GM19240 (cell line): Measurements from ENCODE around the gene TCP11X1.
"Not testable (repeated sequence)": the region's sequence is repeated elsewhere in the genome, so short reads cannot be mapped to it uniquely, and the experiment has no call there.

Experiments used
- DNase-seq: peaks from one replicate; pipeline ENCODE4 v3.0.0; 2011; ENCODE audit warnings: low spot score; ENCODE audit not compliant: insufficient read length

TCP11X1 gene

DNA sequence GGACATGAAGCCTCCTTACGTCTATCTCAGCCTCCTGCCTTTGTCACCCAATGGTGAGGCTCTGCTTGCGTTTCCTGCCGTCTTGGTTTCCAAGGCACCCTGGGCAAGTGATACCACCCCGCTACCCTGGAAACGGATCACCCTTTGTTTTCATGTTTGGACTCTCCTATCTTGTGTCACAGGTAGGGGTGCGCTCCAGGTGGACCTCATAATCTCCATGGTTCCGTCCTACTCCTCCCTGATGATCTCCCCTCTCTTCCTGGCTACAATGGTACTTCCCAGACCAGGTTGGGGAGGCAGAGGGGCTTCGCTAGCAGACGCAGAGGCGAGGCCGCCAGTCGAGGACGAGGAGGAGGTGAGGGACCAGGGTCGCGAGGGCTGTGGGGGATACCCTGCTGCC, at the start of gene TCP11X1:
Gene TCP11X1, plus strand, starts transcription at position 316 of the 400 bp plus-strand sequence.
- not testable (repeated sequence) for DNase-seq

DNA sequence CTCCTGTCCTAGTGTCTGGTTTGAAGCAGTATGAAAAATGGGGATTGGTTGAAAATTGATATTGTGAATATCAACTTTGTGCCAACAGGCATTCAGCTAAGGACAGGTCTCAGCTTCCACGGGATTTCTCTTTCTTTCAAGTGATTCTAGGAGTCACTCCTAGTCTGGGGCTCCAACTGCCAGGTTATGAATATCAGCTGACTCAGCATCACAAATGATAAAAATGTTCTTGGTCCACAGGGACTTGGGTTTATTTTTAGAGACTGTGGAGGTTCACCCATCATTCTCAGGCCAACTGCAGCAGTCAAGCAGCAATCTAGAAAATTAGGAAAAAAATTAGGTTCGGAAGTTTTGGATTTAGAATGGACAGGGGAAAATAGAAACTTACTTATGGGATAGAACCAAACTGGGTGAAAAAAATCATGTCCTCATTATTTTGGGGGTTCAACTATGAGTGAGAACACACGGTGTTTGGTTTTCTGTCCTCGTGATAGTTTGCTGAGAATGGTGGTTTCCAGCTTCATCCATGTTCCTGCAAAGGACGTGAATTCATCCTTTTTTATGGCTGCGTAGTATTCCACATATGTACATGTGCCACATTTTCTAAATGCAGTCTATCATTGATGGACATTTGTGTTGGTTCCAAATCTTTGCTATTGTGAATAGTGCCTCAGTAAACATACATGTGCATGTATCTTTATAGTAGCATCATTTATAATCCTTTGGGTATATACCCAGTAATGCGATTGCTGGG, 29.0 kb upstream of the TCP11X1 start:
- DNase-seq: no peak

DNA sequence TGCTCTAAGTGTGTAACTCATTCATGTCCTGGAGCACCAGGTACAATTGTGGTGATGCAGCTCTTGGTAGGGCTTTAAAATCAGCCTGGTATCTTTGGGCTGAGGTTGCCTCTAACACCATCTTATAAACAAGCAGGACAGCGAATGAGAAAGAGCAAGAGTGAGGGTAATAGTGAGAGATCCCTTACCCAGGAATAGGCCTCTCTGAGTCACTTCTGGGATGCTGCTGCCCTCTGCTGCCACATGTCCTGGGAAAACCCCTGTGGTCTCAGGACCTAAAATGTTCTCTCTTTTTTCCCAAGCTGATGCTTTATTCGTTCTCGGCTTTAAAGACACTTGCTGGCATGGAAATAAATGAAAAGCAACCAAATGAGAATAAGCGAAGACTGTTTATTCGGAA, 7.2 kb upstream of the TCP11X1 start:
- DNase-seq: not testable (repeated sequence)

DNA sequence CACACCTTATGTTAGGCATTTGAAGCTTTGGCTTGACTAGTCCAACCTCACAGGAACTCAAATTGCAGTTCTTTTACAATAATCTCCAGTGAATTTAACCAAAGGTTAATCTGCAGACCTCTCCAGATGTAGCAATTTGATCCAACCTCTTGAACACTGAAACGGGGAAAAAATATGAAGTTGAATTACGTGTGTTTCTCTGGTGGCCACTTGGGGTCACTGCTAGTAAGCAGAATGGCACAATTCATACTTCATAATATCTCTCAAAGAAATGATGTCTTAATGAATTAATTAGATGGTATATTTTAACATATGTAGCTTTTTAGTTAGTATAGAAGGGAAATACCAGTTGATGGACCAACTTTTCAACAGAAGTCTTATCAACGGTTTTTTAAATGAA, 1.4 kb downstream of the TCP11X1 start:
- not testable (repeated sequence) for DNase-seq

DNA sequence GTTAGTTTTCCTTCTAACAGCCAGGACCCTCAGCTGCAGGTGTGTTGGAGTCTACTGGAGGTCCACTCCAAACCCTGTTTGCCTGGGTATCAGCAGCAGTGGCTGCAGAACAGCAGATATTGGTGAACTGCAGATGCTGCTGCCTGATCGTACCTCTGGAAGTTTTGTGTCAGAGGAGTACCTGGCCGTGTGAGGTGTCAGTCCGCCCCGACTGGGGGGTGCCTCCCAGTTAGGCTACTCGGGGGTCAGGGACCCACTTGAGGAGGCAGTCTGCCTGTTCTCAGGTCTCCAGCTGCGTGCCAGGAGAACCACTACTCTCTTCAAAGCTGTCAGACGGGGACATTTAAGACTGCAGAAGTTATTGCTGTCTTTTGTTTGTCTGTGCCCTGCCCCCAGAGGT, 20.6 kb downstream of the TCP11X1 start:
- DNase-seq: not testable (repeated sequence)

DNA sequence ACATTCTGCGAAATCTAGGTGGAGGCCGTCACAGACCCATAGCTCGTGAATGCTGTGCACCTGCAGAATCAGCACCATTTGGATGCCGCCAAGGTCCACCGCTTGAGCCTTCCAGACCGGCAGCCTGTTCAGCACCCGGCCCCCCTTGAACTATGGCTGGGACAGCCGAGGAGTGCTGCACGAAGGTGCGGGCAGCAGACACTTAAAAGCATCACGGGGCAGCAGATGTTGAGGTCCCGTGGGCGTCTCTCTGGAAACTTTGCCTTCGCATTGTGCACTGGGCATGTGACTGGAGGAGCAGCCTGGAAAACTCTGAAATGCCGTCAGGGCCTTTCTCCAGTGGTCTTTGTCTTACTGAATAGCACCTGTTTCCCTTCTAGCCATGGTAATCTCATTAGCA, 25.2 kb downstream of the TCP11X1 start:
- not testable (repeated sequence) for DNase-seq

DNA sequence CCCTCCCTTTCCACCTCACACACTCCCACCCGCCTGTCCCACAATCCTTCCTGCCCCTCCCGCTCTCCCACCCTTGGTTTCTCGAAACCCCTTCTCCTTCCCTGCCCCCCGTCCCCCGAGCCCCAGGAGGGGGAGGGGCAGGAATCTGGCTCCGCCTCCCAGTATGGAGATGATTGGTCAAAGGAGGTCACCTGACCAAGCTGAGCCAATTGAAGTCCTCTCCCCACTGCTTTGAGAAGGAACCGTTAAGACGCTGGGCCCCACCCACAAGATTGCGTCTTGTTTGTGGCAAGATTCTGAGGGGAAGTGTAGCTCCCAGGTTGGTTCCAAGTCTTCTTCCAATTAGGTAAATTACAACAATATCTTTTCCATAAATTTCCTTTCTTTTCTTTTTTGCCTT, 31.8 kb downstream of the TCP11X1 start, which contains the start of gene NXF2:
Gene NXF2, plus strand, starts transcription at position 275 of the 400 bp plus-strand sequence. CDS start 59,912 bp downstream, outside the sequence.
- not testable (repeated sequence) for DNase-seq

DNA sequence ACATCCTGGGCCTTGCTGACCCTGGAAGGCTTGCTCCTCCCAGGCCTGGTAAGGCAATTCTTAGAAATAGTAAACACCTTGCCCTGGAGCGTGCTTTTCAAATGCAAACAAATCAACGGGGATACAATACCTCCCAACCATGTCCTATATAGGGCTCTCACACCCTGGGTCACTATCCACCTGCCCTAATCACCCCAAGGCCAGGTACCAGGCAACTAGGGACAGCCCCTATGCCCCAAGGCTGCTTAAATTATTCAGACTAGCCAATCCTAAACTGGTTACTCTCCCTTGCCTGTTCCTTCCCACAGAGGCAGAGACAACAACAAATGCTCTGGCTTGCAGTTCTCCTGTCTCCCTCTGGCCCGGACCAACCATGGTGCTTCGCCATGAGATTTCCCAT, 57.1 kb downstream of the TCP11X1 start:
- DNase-seq: not testable (repeated sequence)
